DOHH2 (cell line): ENCODE results near the gene CHMP6.

Experiments
- H3F3A ChIP-seq: fragments of 200-600 bp; sonication (generic), shearing (Covaris generic); 2 replicates; pipeline ENCODE4 v1.6.0; 2016; ENCODE audit warnings: antibody characterized with exemption, mild to moderate bottlenecking; ENCODE audit not compliant: control insufficient read depth, insufficient read depth
- H3K27ac ChIP-seq: fragments of 200-600 bp; sonication (generic); 2 replicates; pipeline ENCODE4 v1.5.1; 2014; ENCODE audit warnings: low read depth, mild to moderate bottlenecking, low read length, moderate library complexity
- H3K27me3 ChIP-seq: fragments of 200-600 bp; sonication (generic); 2 replicates; pipeline ENCODE4 v1.6.1; 2014; ENCODE audit warnings: mild to moderate bottlenecking, low read length, mixed read lengths; ENCODE audit not compliant: control insufficient read depth
- H3K36me3 ChIP-seq: fragments of 200-600 bp; sonication (generic); 2 replicates; pipeline ENCODE4 v1.6.1; 2014; ENCODE audit warnings: mild to moderate bottlenecking, low read length, moderate library complexity, mixed read lengths; ENCODE audit not compliant: control insufficient read depth
- H3K4me1 ChIP-seq: fragments of 200-600 bp; sonication (generic); 2 replicates; pipeline ENCODE4 v1.6.1; 2014; ENCODE audit warnings: mild to moderate bottlenecking, low read length, mixed read lengths; ENCODE audit not compliant: control insufficient read depth
- H3K4me2 ChIP-seq: fragments of 200-600 bp; sonication (generic); 2 replicates; pipeline ENCODE4 v1.6.0; 2014; ENCODE audit warnings: mild to moderate bottlenecking, low read length, moderate library complexity
- H3K4me3 ChIP-seq: fragments of 200-600 bp; sonication (generic); 2 replicates; pipeline ENCODE4 v1.5.1; 2014; ENCODE audit warnings: mild to moderate bottlenecking, low read length, mixed read lengths
- H3K79me2 ChIP-seq: fragments of 200-600 bp; sonication (generic); 2 replicates; pipeline ENCODE4 v1.6.1; 2014; ENCODE audit warnings: mild to moderate bottlenecking, low read length, mixed read lengths; ENCODE audit not compliant: control insufficient read depth
- H3K9me2 ChIP-seq: fragments of 200-600 bp; sonication (generic); replicated peaks from 2 replicates; pipeline ENCODE4 v1.6.1; 2014; ENCODE audit warnings: mild to moderate bottlenecking, low read length, mixed read lengths; ENCODE audit not compliant: control insufficient read depth
- H3K9me3 ChIP-seq: fragments of 200-600 bp; sonication (generic); 2 replicates; pipeline ENCODE4 v1.6.1; 2014; ENCODE audit warnings: antibody characterized with exemption, low read length, mixed read lengths; ENCODE audit not compliant: control insufficient read depth, insufficient read depth
- H4K20me1 ChIP-seq: fragments of 200-600 bp; sonication (generic); 2 replicates; pipeline ENCODE4 v1.6.0; 2014; ENCODE audit warnings: low read depth, mild to moderate bottlenecking, antibody characterized with exemption, low read length, moderate library complexity; ENCODE audit not compliant: control insufficient read depth, insufficient read depth
- EZH2phosphoT487 ChIP-seq: fragments of 200-600 bp; sonication (generic); IDR thresholded peaks from 2 replicates; pipeline ENCODE4 v1.6.1; 2017; ENCODE audit warnings: borderline replicate concordance, mild to moderate bottlenecking, antibody characterized with exemption, low read length, moderate library complexity, mixed read lengths
- TF ChIP-seq, protein P1 (sequence below): fragments of 200-600 bp; sonication (generic); IDR thresholded peaks from one replicate; pipeline ENCODE4 v1.5.1; 2014; ENCODE audit warnings: antibody characterized with exemption, mild to moderate bottlenecking, low read depth, low read length; ENCODE audit not compliant: poor library complexity, severe bottlenecking

The CHMP6 gene

GRCh38 chr17:81036197-81036941, 44.7 kb downstream of the CHMP6 start:
- Histone ChIP-seq H3K4me1 (peaks cover 4% of the 10 kb centered on the region), H3K9me2 (no peaks in the 10 kb centered on the region), H3K9me3 (no peaks in the 10 kb centered on the region), H3K4me3 (no peak overlapping the region), H4K20me1 (no peaks in the 10 kb centered on the region; the same call in 1 of the 2 replicates), H3K4me2 (no peak overlapping the region), H3K27ac (no peak overlapping the region), H3K36me3 (no peaks in the 10 kb centered on the region), H3K79me2 (no peaks in the 10 kb centered on the region), H3K27me3 (peaks cover 22% of the 10 kb centered on the region), H3F3A (no peaks in the 10 kb centered on the region)
- TF ChIP-seq EZH2phosphoT487: no peak
- TF ChIP-seq, protein P1, sequence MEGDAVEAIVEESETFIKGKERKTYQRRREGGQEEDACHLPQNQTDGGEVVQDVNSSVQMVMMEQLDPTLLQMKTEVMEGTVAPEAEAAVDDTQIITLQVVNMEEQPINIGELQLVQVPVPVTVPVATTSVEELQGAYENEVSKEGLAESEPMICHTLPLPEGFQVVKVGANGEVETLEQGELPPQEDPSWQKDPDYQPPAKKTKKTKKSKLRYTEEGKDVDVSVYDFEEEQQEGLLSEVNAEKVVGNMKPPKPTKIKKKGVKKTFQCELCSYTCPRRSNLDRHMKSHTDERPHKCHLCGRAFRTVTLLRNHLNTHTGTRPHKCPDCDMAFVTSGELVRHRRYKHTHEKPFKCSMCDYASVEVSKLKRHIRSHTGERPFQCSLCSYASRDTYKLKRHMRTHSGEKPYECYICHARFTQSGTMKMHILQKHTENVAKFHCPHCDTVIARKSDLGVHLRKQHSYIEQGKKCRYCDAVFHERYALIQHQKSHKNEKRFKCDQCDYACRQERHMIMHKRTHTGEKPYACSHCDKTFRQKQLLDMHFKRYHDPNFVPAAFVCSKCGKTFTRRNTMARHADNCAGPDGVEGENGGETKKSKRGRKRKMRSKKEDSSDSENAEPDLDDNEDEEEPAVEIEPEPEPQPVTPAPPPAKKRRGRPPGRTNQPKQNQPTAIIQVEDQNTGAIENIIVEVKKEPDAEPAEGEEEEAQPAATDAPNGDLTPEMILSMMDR: no peak

DNA sequence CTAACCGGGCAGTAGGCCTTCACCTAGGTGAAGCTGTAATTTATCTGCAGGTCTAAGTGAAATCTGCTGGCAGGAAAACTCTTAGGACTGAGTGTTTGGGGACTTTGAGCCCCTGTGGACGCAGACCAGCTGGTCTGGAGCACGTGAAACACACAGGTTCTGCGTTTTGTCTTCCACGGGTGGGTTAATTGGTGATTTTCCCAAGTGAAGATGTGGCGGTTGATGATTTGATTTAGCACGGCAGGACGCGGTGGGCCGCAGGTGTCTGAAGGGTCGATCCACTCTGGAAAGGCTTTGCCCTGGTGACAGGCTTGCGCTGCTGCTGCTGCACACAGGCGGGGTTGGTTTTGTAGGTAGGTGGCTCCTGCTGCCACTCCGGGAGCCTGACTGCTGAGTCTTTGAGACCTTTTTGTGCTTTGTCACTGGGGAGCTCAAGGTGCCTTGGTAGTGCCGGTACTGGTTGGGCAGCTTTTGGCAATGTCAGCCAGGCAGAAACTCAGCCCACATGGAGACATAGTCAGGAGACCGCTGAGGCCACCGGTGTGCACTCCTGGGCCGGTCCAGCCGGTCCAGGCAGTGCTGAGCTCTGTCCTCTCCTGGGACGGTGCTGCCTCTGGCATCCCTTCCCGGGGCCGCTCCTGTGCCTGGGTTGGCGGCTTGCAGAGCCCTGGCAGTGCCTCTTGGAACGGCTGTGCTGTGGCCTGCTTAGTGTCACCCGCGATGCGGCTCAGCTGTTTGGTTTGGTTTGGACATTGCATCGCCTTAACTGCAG, 45.6 kb downstream of the CHMP6 start:
- Histone ChIP-seq H3K79me2 (no peaks in the 10 kb centered on the region), H3K4me2 (no peak overlapping the region)

GRCh38 chr17:81037798-81038733, 46.4 kb downstream of the CHMP6 start:
- H3K4me3 ChIP-seq: no peak overlapping the region
- no peak for TF ChIP-seq EZH2phosphoT487
- TF ChIP-seq, protein P1: no peak
- H3K27me3 ChIP-seq: peaks cover 17% of the 10 kb centered on the region
- H4K20me1 ChIP-seq: no peaks in the 10 kb centered on the region; the same call in 1 of the 2 replicates
- H3K9me2 ChIP-seq: no peaks in the 10 kb centered on the region
- H3K9me3 ChIP-seq: no peaks in the 10 kb centered on the region
- H3F3A ChIP-seq: no peaks in the 10 kb centered on the region
- peaks cover 4% of the 10 kb centered on the region for H3K4me1 ChIP-seq
- H3K79me2 ChIP-seq: no peaks in the 10 kb centered on the region
- no peak overlapping the region for H3K4me2 ChIP-seq
- H3K36me3 ChIP-seq: no peaks in the 10 kb centered on the region
- H3K27ac ChIP-seq: no peak overlapping the region

More for the DNA sequence above, 45.6 kb downstream of the CHMP6 start:
- no peak for TF ChIP-seq EZH2phosphoT487
- TF ChIP-seq, protein P1: no peak
- no peak overlapping the region for H3K4me3 ChIP-seq
- H3K9me3 ChIP-seq: no peaks in the 10 kb centered on the region
- no peaks in the 10 kb centered on the region for H3F3A ChIP-seq
- peaks cover 22% of the 10 kb centered on the region for H3K27me3 ChIP-seq
- H3K4me1 ChIP-seq: peaks cover 4% of the 10 kb centered on the region
- no peak overlapping the region for H3K27ac ChIP-seq
- no peaks in the 10 kb centered on the region; the same call in 1 of the 2 replicates for H4K20me1 ChIP-seq
- H3K9me2 ChIP-seq: no peaks in the 10 kb centered on the region
- no peaks in the 10 kb centered on the region for H3K36me3 ChIP-seq
